ENCODE measurements around the gene DOCK4. TPM values are rescaled to one million over a fixed set of nuclear protein-coding genes. Genes with fewer than 3 reads are reported as not detected.

The DOCK4 gene
- total and polyA plus RNA-seq, 7 donors = 3.0 to 28.5 (median 14.1) TPM

DNA sequence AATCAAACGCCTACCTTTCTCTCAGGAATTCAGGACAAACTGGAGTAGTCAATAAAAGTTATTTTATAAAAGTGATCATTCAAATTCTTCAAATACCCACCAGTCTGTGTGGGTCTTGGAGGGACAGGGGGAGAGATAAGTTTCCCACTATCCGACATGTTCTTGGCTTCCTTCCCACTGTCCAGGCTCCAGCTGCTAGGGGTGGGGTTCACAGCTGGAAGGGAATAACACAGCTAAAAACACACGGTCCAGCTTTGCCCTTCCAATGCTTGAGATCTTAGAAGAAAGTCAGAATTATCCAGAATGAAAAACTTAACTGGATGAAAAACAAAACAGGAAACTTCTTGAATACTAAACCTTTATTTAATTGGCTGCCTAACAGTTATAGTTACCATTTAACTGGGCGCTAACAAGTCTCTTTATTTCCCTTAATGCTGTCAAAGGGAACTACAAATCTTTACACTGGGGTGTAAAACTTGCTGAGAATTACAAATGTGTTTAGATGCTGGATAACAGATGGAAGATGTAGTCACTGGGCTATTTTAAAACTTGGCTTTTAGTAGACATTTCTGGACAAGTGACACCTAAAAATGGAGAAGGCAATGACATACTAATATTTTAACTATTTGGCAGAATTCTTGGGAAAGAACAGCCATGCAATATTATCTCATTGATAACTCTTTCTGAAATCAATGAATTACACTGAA lies 471.1 kb downstream of the DOCK4 start:
- Histone ChIP-seq H3K4me3 (no peak overlapping the region), H3K9me3 (no peaks in the 10 kb centered on the region), H3K36me3 (peaks cover 0 to 7% (median 0%) of the 10 kb centered on the region in 4 donors), H3K4me1 (peaks cover 0 to 6% (median 0%) of the 10 kb centered on the region in 4 donors), H3K27me3 (no peaks in the 10 kb centered on the region), H3K27ac (no peak overlapping the region)
- intact Hi-C loops (cut with DNase I) = loop anchor here (10.0 kb wide), 1 partner anchor 640 kb away; the partner anchor contains the start of gene LRRN3
- 58 to 60% methylated on average over 4 of the region's 4 CpGs for WGBS, 2 donors
- no peak for DNase-seq
- TF ChIP-seq EP300 (IDR thresholded peaks at IDR 0.05) = no peak
- TF ChIP-seq CTCF (IDR thresholded peaks at IDR 0.05) = no peak
- no peak for TF ChIP-seq POLR2AphosphoS5 (IDR thresholded peaks at IDR 0.05)
- no peak for TF ChIP-seq POLR2A (IDR thresholded peaks at IDR 0.05)

DNA sequence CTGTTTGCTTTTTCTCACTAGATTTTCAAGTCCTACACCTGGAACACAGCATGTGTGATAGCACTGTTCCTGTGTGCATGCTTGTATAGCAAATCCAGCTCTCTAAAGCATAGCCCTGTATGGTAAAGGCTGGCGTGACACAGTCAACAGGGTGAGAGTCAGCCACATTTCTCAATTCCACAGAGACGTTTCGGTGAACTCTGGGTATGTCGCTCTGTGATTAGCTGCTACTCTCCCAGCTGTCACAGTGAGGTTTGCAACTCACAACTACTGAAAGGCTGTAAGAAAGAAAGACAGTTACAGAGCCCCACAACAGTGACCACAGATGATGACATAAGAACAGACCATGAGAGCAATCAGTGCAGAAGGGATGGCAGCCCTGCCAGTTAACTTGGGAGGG lies 473.3 kb downstream of the DOCK4 start:
- Histone ChIP-seq H3K4me3 (no peak overlapping the region), H3K27ac (no peak overlapping the region), H3K36me3 (peaks cover 0 to 12% (median 0%) of the 10 kb centered on the region in 4 donors), H3K27me3 (no peaks in the 10 kb centered on the region), H3K4me1 (peaks cover 0 to 6% (median 0%) of the 10 kb centered on the region in 4 donors), H3K9me3 (no peaks in the 10 kb centered on the region)
- no peak for TF ChIP-seq POLR2AphosphoS5 (IDR thresholded peaks at IDR 0.05)
- TF ChIP-seq POLR2A (IDR thresholded peaks at IDR 0.05) = no peak
- no peak for TF ChIP-seq CTCF (IDR thresholded peaks at IDR 0.05)
- TF ChIP-seq EP300 (IDR thresholded peaks at IDR 0.05) = no peak
- 92 to 93% methylated on average over 4 of the region's 4 CpGs for WGBS, 2 donors
- DNase-seq = no peak
- intact Hi-C loops (cut with DNase I) = loop anchor here (10.0 kb wide), 1 partner anchor 638 kb away; the partner anchor contains the start of gene LRRN3

GRCh38 chr7:111730476-111731300 lies 475.5 kb downstream of the DOCK4 start:
- intact Hi-C loops (cut with DNase I) = loop anchor here (10.0 kb wide), 1 partner anchor 636 kb away; the partner anchor contains the start of gene LRRN3
- DNase-seq = no peak
- no peaks in the 10 kb centered on the region for H3K9me3 ChIP-seq
- no peak overlapping the region for H3K4me3 ChIP-seq
- no peak for TF ChIP-seq CTCF (IDR thresholded peaks at IDR 0.05)
- TF ChIP-seq POLR2A (IDR thresholded peaks at IDR 0.05) = no peak
- TF ChIP-seq EP300 (IDR thresholded peaks at IDR 0.05) = no peak
- no peak for TF ChIP-seq POLR2AphosphoS5 (IDR thresholded peaks at IDR 0.05)
- no peaks in the 10 kb centered on the region for H3K27me3 ChIP-seq
- H3K4me1 ChIP-seq = peaks cover 0 to 6% (median 0%) of the 10 kb centered on the region in 4 donors
- H3K36me3 ChIP-seq = peaks cover 0 to 12% (median 0%) of the 10 kb centered on the region in 4 donors
- WGBS, 2 donors = 88 to 90% methylated on average over 13 of the region's 13 CpGs
- no peak overlapping the region for H3K27ac ChIP-seq

DNA sequence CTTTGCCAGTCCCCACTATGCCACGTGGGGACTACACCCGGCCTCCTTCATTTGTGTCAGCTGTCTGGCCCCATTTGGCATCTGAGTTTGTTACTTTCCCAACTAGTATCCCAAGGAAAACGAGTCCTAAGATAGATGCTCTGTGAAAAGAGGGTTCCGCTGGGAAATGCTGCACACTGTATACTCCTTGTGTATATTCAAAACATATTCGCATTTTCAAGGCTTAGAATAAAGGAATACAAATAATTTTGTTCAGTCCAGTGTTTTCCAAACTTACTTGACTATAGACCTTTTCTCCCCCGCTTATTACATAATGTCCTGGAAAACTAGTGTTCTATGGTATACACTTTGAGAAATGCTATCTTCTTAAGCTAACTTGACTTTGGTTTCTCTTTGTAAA lies 476.1 kb downstream of the DOCK4 start:
- Histone ChIP-seq H3K4me1 (peaks cover 0 to 2% (median 0%) of the 10 kb centered on the region in 4 donors), H3K27ac (no peak overlapping the region), H3K27me3 (no peaks in the 10 kb centered on the region), H3K9me3 (no peaks in the 10 kb centered on the region), H3K4me3 (no peak overlapping the region), H3K36me3 (peaks cover 0 to 12% (median 0%) of the 10 kb centered on the region in 4 donors)
- 85 to 90% methylated on average over 6 of the region's 6 CpGs for WGBS, 2 donors
- intact Hi-C loops (cut with DNase I) = loop anchor here (10.0 kb wide), 1 partner anchor 635 kb away; the partner anchor contains the start of gene LRRN3
- no peak for TF ChIP-seq POLR2A (IDR thresholded peaks at IDR 0.05)
- DNase-seq = no peak

- no peak for DNase-seq
- WGBS, 2 donors = 88 to 89% methylated on average over 7 of the region's 7 CpGs
- H3K27ac ChIP-seq = no peak overlapping the region
- intact Hi-C loops (cut with DNase I) = no loop called here
- no peaks in the 10 kb centered on the region for H3K9me3 ChIP-seq
- H3K36me3 ChIP-seq = peaks cover 0 to 12% (median 0%) of the 10 kb centered on the region in 4 donors
- H3K4me1 ChIP-seq = no peaks in the 10 kb centered on the region
- TF ChIP-seq CTCF (IDR thresholded peaks at IDR 0.05) (no peak), POLR2AphosphoS5 (IDR thresholded peaks at IDR 0.05) (no peak), POLR2A (IDR thresholded peaks at IDR 0.05) (no peak), EP300 (IDR thresholded peaks at IDR 0.05) (no peak)
- H3K27me3 ChIP-seq = no peaks in the 10 kb centered on the region
- no peak overlapping the region for H3K4me3 ChIP-seq
Measured at GRCh38 chr7:111729483-111729882, 476.7 kb downstream of the DOCK4 start.
